Measurements from ENCODE around the gene CWF19L2. TPM values are rescaled to one million over a fixed set of nuclear protein-coding genes. Genes with fewer than 3 reads are reported as not detected.
A peak's percentile ranks its signal among the peaks of the same experiment; 100 is the strongest.

Gene CWF19L2
- total and polyA plus RNA-seq, 2 donors (not counting 1 experiment from before 2014, with no cell fraction given), result 5.1 to 10.7 TPM

- no peak overlapping the region for H2AFZ ChIP-seq (ENCODE audit: low read length)
- TF ChIP-seq CTCF (conservative IDR thresholded peaks at IDR 0.05 in 1 of 2, IDR thresholded peaks at IDR 0.05 in 1 of 2; ENCODE audit: low read depth in 1 of 2, low read length in 2 of 2) (no peak), EZH2 (IDR thresholded peaks at IDR 0.05; ENCODE audit: low read length, missing control alignments) (no peak)
Measured at GRCh38 chr11:107307991-107308390, 149.6 kb downstream of the CWF19L2 start.

GRCh38 chr11:107301878-107302277 lies 155.7 kb downstream of the CWF19L2 start:
- Histone ChIP-seq H2AFZ (ENCODE audit: low read length) (no peak overlapping the region), H3K4me2 (ENCODE audit: extremely low read depth, insufficient read depth, low read length) (no peak overlapping the region), H3K27me3 (ENCODE audit: control insufficient read depth, insufficient read depth, low read length) (no peaks in the 10 kb centered on the region), H3K79me2 (ENCODE audit: control insufficient read depth, insufficient read depth, low read length) (no peaks in the 10 kb centered on the region), H4K20me1 (ENCODE audit: control insufficient read depth, extremely low read depth, insufficient read depth, low read length) (no peaks in the 10 kb centered on the region), H3K4me3 (replicated peaks in 1 of 4; ENCODE audit: control extremely low read depth in 1 of 4, insufficient read depth in 1 of 4, low read depth in 3 of 4, low read length in 4 of 4) (no peak overlapping the region), H3K9me3 (ENCODE audit: control insufficient read depth, insufficient read depth, low read depth, low read length) (no peaks in the 10 kb centered on the region), H3K4me1 (ENCODE audit: control insufficient read depth, extremely low read depth, insufficient read depth, low read length) (no peaks in the 10 kb centered on the region), H3K27ac (ENCODE audit: insufficient read depth, low read length) (no peak overlapping the region), H3K9ac (ENCODE audit: insufficient read depth, low read length) (no peak overlapping the region), H3K36me3 (ENCODE audit: control insufficient read depth, insufficient read depth, low read length) (no peaks in the 10 kb centered on the region)
- peak in 1 of 2 donors; percentile 7 for DNase-seq (ENCODE audit: low read depth in 2 of 2)
- TF ChIP-seq CTCF (conservative IDR thresholded peaks at IDR 0.05 in 1 of 2, IDR thresholded peaks at IDR 0.05 in 1 of 2; ENCODE audit: low read depth in 1 of 2, low read length in 2 of 2), result no peak
- TF ChIP-seq EZH2 (IDR thresholded peaks at IDR 0.05; ENCODE audit: low read length, missing control alignments), result no peak

More at GRCh38 chr11:107307991-107308390, 149.6 kb downstream of the CWF19L2 start:
- Histone ChIP-seq H3K79me2 (ENCODE audit: control insufficient read depth, insufficient read depth, low read length) (no peaks in the 10 kb centered on the region), H3K4me3 (replicated peaks in 1 of 4; ENCODE audit: control extremely low read depth in 1 of 4, insufficient read depth in 1 of 4, low read depth in 3 of 4, low read length in 4 of 4) (no peak overlapping the region), H3K4me2 (ENCODE audit: extremely low read depth, insufficient read depth, low read length) (no peak overlapping the region), H3K4me1 (ENCODE audit: control insufficient read depth, extremely low read depth, insufficient read depth, low read length) (no peaks in the 10 kb centered on the region), H3K9me3 (ENCODE audit: control insufficient read depth, insufficient read depth, low read depth, low read length) (no peaks in the 10 kb centered on the region), H3K9ac (ENCODE audit: insufficient read depth, low read length) (no peak overlapping the region), H3K36me3 (ENCODE audit: control insufficient read depth, insufficient read depth, low read length) (no peaks in the 10 kb centered on the region), H4K20me1 (ENCODE audit: control insufficient read depth, extremely low read depth, insufficient read depth, low read length) (no peaks in the 10 kb centered on the region), H3K27me3 (ENCODE audit: control insufficient read depth, insufficient read depth, low read length) (no peaks in the 10 kb centered on the region), H3K27ac (ENCODE audit: insufficient read depth, low read length) (no peak overlapping the region)
- no peak for DNase-seq (ENCODE audit: low read depth in 2 of 2)

- TF ChIP-seq CTCF (conservative IDR thresholded peaks at IDR 0.05 in 1 of 2, IDR thresholded peaks at IDR 0.05 in 1 of 2; ENCODE audit: low read depth in 1 of 2, low read length in 2 of 2) (no peak), EZH2 (IDR thresholded peaks at IDR 0.05; ENCODE audit: low read length, missing control alignments) (no peak)
- H4K20me1 ChIP-seq (ENCODE audit: control insufficient read depth, extremely low read depth, insufficient read depth, low read length), result no peaks in the 10 kb centered on the region
Measured at GRCh38 chr11:107293677-107294344, 163.8 kb downstream of the CWF19L2 start.

More at GRCh38 chr11:107293677-107294344, 163.8 kb downstream of the CWF19L2 start:
- Histone ChIP-seq H3K9ac (ENCODE audit: insufficient read depth, low read length) (no peak overlapping the region), H3K36me3 (ENCODE audit: control insufficient read depth, insufficient read depth, low read length) (no peaks in the 10 kb centered on the region), H3K27ac (ENCODE audit: insufficient read depth, low read length) (no peak overlapping the region), H3K4me1 (ENCODE audit: control insufficient read depth, extremely low read depth, insufficient read depth, low read length) (no peaks in the 10 kb centered on the region), H2AFZ (ENCODE audit: low read length) (no peak overlapping the region), H3K79me2 (ENCODE audit: control insufficient read depth, insufficient read depth, low read length) (no peaks in the 10 kb centered on the region), H3K9me3 (ENCODE audit: control insufficient read depth, insufficient read depth, low read depth, low read length) (no peaks in the 10 kb centered on the region), H3K4me2 (ENCODE audit: extremely low read depth, insufficient read depth, low read length) (no peak overlapping the region), H3K4me3 (replicated peaks in 1 of 4; ENCODE audit: control extremely low read depth in 1 of 4, insufficient read depth in 1 of 4, low read depth in 3 of 4, low read length in 4 of 4) (no peak overlapping the region), H3K27me3 (ENCODE audit: control insufficient read depth, insufficient read depth, low read length) (no peaks in the 10 kb centered on the region)
- DNase-seq (ENCODE audit: low read depth in 2 of 2), result peak; percentile 5 to 37
